C4-2B (cell line): Measurements from ENCODE around the gene RMDN2.

Source experiments
- CTCF ChIP-seq: fragments of 450-650 bp; conservative IDR thresholded peaks from 2 replicates; pipeline ENCODE4 v1.5.1; 2017; ENCODE audit warnings: mild to moderate bottlenecking
- ZFX ChIP-seq: fragments of 450-650 bp; IDR thresholded peaks from 2 replicates; pipeline ENCODE4 v1.6.1; 2017

- TF ChIP-seq CTCF = no peak
- no peak for TF ChIP-seq ZFX
These were observed 37.8 kb upstream of the RMDN2 start for GRCh38 chr2:37887286-37887685.
